GM12801 (cell line): Measurements from ENCODE around the gene DOCK4.

ENCODE experiments used
- TF ChIP-seq, protein P1 (sequence below): IDR thresholded peaks from one replicate; pipeline ENCODE4 v1.5.1; 2011; ENCODE audit warnings: control low read depth; ENCODE audit not compliant: insufficient read length; ENCODE audit errors: extremely low read depth

DOCK4 gene

DNA sequence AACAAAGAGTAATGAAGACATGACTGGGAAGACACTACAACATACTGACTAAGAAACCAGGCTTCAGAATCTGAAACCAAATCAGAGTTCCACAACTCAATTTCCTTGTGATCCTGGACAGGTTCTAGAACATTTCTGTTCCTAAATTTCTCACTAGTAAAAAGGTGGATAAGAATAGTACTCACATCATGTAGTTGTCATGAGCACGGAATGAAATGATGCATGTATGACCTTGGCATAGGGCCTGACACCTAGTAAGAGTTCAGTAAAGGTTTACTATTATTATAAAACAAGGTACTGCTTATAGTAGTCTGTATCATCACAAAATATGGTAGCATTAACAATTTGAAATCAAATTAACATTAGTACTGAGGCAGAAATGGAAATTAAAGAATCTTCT lies 19.9 kb downstream of the DOCK4 start:
- TF ChIP-seq, protein P1, sequence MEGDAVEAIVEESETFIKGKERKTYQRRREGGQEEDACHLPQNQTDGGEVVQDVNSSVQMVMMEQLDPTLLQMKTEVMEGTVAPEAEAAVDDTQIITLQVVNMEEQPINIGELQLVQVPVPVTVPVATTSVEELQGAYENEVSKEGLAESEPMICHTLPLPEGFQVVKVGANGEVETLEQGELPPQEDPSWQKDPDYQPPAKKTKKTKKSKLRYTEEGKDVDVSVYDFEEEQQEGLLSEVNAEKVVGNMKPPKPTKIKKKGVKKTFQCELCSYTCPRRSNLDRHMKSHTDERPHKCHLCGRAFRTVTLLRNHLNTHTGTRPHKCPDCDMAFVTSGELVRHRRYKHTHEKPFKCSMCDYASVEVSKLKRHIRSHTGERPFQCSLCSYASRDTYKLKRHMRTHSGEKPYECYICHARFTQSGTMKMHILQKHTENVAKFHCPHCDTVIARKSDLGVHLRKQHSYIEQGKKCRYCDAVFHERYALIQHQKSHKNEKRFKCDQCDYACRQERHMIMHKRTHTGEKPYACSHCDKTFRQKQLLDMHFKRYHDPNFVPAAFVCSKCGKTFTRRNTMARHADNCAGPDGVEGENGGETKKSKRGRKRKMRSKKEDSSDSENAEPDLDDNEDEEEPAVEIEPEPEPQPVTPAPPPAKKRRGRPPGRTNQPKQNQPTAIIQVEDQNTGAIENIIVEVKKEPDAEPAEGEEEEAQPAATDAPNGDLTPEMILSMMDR, result no peak

- TF ChIP-seq, protein P1, result no peak
These were observed 21.0 kb downstream of the DOCK4 start for GRCh38 chr7:112185005-112185834.

- TF ChIP-seq, protein P1, result no peak
These were observed 21.7 kb downstream of the DOCK4 start for GRCh38 chr7:112184455-112184854.

GRCh38 chr7:112183266-112183665 lies 22.9 kb downstream of the DOCK4 start:
- TF ChIP-seq, protein P1, result no peak

- TF ChIP-seq, protein P1, result no peak
These were observed 23.4 kb downstream of the DOCK4 start for GRCh38 chr7:112182749-112183148.

DNA sequence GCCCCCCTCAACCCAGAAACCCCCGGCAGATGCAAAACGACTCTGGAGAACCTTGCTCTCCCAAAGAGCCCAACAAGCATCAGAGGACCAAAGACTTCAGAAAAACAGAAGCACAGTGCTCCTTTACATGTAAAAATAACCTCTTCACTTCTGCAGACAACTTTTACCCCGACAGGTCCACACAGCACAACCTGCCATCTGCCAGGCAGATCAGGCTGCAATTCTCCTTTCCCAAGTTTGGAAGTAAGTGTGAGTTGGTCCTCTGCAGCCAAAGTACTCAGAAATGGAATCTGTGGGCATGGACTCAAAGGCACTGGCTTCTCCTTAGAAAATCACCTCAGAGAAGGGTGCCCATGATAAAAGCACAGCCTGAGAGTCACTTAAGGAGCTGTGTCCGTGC lies 26.0 kb downstream of the DOCK4 start:
- TF ChIP-seq, protein P1, result no peak

GRCh38 chr7:112176693-112177415 lies 29.3 kb downstream of the DOCK4 start:
- TF ChIP-seq, protein P1, result no peak
